Activated CD4-positive, alpha-beta T cell treated with anti-CD3 and anti-CD28 coated beads for 48 hours (primary cell): Measurements from ENCODE around the gene APOBEC2.

Experiments
- DNase-seq: peaks from one replicate; pipeline ENCODE4 v3.0.0-alpha.2; 2020

Gene APOBEC2

GRCh38 chr6:41092421-41093140 is 39.6 kb downstream of the APOBEC2 start:
- no peak for DNase-seq

- DNase-seq, result no peak
Observed at GRCh38 chr6:41093729-41094128, 40.7 kb downstream of the APOBEC2 start.

- DNase-seq, result no peak
Observed at GRCh38 chr6:41097467-41098090, 44.6 kb downstream of the APOBEC2 start.

- no peak for DNase-seq
Observed at GRCh38 chr6:41098366-41098765, 45.4 kb downstream of the APOBEC2 start.

- DNase-seq, result no peak
Observed at GRCh38 chr6:41100871-41101287, 47.9 kb downstream of the APOBEC2 start.

GRCh38 chr6:41103847-41104246 is 50.8 kb downstream of the APOBEC2 start:
- no peak for DNase-seq

GRCh38 chr6:41111017-41111416 is 58.0 kb downstream of the APOBEC2 start:
- no peak for DNase-seq
